Neural crest cell (in vitro differentiated cells): ENCODE measurements around the gene PRKCE. TPM values are rescaled to one million over a fixed set of nuclear protein-coding genes. Genes with fewer than 3 reads are reported as not detected.

Source experiments
- DNase-seq: peaks from one replicate; pipeline ENCODE4 v3.0.0; 2021; ENCODE audit warnings: low read depth, mixed read lengths, low spot score
- H3K27ac Mint-ChIP-seq: one replicate; pipeline ENCODE4 v1.8.0; 2021; ENCODE audit warnings: mild to moderate bottlenecking, mixed read lengths; ENCODE audit not compliant: unreplicated experiment
- H3K27me3 Mint-ChIP-seq: 2 replicates; pipeline ENCODE4 v1.8.0; 2021; ENCODE audit warnings: low read depth, mild to moderate bottlenecking, mixed read lengths
- H3K36me3 Mint-ChIP-seq: 2 replicates; pipeline ENCODE4 v1.8.0; 2021; ENCODE audit warnings: low read depth, mild to moderate bottlenecking, mixed read lengths
- H3K4me1 Mint-ChIP-seq: 2 replicates; pipeline ENCODE4 v1.8.0; 2021; ENCODE audit warnings: mixed read lengths
- H3K4me3 Mint-ChIP-seq: one replicate; pipeline ENCODE4 v1.8.0; 2021; ENCODE audit warnings: mild to moderate bottlenecking, mixed read lengths
- H3K9me3 Mint-ChIP-seq: 2 replicates; pipeline ENCODE4 v1.8.0; 2021; ENCODE audit warnings: mixed read lengths
- total RNA-seq: library from RNA; stranded (reverse); gene quantifications from 2 replicates; pipeline ENCODE4 v1.2.1, GENCODE V29; 2021
- TF ChIP-seq, protein P1 (sequence below): fragments of 200-600 bp; sonication (generic); conservative IDR thresholded peaks from 2 replicates; pipeline ENCODE4 v1.5.0; 2021; ENCODE audit warnings: antibody characterized with exemption, mild to moderate bottlenecking

Gene PRKCE
- total RNA-seq, 1 donor from 2014 or later = 15.6 TPM

DNA sequence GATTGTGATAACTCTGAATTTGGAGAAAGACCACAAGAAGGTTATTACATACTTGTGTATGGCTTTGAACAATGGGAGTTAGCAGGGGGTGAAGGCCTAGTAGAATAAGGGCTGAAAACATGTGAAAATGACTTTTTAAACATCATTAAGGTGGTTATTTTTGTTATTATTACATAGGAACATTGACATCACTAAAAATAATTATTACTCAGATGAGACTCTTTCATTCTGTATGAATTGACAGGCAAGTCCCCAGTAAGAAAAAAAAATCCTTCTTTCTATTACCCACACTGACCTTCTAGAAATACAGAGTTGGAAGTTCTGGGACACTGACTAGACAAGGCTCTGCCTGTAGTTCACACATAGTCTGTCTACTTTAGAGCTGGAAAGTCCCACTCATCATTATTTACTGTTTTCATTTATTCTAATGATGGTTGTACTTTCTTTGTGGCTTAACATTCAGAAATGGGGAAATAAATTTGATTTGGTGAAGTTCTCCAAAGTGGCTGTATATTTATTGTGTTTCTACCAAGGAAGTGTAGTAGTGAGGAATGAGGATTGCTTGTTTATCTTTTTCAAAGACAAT lies 426.1 kb downstream of the PRKCE start:
- TF ChIP-seq, protein P1, sequence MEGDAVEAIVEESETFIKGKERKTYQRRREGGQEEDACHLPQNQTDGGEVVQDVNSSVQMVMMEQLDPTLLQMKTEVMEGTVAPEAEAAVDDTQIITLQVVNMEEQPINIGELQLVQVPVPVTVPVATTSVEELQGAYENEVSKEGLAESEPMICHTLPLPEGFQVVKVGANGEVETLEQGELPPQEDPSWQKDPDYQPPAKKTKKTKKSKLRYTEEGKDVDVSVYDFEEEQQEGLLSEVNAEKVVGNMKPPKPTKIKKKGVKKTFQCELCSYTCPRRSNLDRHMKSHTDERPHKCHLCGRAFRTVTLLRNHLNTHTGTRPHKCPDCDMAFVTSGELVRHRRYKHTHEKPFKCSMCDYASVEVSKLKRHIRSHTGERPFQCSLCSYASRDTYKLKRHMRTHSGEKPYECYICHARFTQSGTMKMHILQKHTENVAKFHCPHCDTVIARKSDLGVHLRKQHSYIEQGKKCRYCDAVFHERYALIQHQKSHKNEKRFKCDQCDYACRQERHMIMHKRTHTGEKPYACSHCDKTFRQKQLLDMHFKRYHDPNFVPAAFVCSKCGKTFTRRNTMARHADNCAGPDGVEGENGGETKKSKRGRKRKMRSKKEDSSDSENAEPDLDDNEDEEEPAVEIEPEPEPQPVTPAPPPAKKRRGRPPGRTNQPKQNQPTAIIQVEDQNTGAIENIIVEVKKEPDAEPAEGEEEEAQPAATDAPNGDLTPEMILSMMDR = no peak
- H3K4me1 Mint-ChIP-seq = no peaks in the 10 kb centered on the region
- no peak for DNase-seq
- no peaks in the 10 kb centered on the region for H3K9me3 Mint-ChIP-seq
- H3K27ac Mint-ChIP-seq = no peak overlapping the region
- peaks cover 2% of the 10 kb centered on the region for H3K36me3 Mint-ChIP-seq
- H3K4me3 Mint-ChIP-seq = no peak overlapping the region
- H3K27me3 Mint-ChIP-seq = no peaks in the 10 kb centered on the region

DNA sequence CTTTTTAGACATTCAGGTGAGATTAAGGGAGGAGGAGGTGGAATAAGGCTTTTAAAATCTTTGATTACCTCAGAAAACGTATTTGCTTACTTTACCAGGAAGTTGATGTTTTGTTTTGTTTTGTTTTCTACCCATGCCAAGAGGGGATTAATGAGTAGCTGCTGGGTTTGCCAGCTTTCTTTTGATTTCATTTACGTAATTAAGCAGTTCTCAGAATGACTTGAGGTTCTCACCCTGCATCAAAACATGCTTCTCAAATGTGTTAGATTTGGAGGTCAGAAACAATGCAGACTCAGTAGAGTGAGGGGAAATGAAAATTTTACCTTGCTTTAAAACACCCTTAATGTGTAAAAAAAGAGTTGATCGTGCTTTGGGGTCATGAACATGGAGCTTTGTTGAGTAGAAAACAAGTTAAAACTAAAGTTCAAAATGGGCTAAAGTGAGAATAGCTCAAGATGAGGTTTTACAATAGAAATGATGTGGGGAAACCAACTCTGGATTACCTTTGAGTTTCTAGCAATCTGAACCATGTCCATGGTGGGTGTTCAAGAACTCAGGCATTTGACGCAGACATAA lies 428.6 kb downstream of the PRKCE start:
- TF ChIP-seq, protein P1 = no peak
- Mint-ChIP-seq H3K4me1 (no peaks in the 10 kb centered on the region), H3K27ac (no peak overlapping the region), H3K36me3 (no peaks in the 10 kb centered on the region), H3K9me3 (no peaks in the 10 kb centered on the region), H3K4me3 (no peak overlapping the region), H3K27me3 (no peaks in the 10 kb centered on the region)
- DNase-seq = no peak

DNA sequence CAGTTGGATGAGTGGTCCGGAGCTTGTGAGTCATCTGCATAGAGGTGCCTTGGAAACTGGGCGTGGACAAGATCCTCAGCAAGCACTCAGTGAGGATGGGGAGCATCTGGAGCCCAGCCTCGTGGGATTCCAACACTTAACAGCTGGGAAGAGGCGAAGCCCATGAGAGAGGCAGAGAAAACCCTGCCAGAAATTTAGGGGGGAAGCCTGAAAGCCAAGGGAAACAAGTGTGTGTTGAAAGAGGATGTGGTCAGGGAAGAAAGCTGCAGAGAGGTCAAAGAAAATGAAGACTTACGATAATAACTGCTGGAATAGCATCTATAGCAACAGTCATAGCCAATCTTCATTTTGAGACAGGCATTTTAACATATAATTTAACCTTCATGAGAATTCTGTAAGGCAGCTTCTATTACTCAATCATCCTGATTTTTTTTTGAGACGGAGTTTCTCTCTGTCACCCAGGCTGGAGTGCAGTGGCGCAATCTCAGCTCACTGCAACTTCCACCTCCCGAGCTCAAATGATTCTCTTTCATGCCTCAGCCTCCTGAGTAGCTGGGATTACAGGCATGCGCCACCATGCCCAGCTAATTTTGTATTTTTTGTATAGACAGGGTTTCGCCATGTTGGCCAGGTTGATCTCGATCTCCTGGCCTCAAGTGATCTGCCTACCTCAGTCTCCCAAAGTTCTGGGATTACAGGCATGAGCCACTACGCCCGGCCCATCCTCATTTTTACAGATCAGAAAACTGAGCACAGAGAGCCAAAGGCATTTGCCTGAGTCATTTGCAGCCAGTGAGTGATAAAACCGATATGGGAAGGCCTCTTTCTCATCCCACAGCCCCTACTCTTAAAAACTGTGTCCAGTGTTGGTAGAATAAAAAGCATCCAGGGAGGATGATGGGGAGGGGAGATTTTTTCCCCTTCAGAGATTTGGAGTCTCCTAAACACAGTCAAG lies 431.3 kb downstream of the PRKCE start:
- H3K27me3 Mint-ChIP-seq = no peaks in the 10 kb centered on the region
- H3K27ac Mint-ChIP-seq = no peak overlapping the region
- TF ChIP-seq, protein P1 = no peak
- no peak for DNase-seq
- peaks cover 4% of the 10 kb centered on the region for H3K4me1 Mint-ChIP-seq
- no peak overlapping the region for H3K4me3 Mint-ChIP-seq
- H3K9me3 Mint-ChIP-seq = no peaks in the 10 kb centered on the region
- peaks cover 13% of the 10 kb centered on the region for H3K36me3 Mint-ChIP-seq

DNA sequence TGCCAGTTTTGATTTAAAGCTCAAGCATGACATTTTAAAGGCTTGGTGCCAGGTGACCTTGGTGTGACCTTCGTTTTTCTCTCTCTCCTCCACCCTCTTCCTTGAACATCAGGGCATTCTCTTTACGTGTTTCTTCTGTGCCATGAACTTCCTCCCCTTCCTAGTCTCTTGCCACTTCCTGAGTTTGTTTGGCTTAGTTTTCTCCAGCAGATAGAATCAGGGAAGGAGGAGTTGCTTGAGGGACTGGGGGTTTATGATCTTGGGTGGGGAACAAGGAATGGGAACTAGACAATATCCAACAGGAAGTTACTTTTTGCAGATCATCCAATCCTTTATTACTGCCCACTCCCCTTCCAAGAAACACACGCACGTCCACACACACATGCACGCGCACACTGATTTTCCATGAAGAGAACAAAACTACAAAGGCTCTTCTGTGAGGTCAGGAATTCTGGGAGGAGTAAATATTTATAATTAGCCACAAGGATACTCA lies 435.1 kb downstream of the PRKCE start:
- H3K36me3 Mint-ChIP-seq = peaks cover 23% of the 10 kb centered on the region
- TF ChIP-seq, protein P1 = no peak
- peaks cover 4% of the 10 kb centered on the region for H3K9me3 Mint-ChIP-seq
- no peak for DNase-seq
- no peak overlapping the region for H3K27ac Mint-ChIP-seq
- H3K4me3 Mint-ChIP-seq = no peak overlapping the region
- peaks cover 4% of the 10 kb centered on the region for H3K4me1 Mint-ChIP-seq
- H3K27me3 Mint-ChIP-seq = no peaks in the 10 kb centered on the region

DNA sequence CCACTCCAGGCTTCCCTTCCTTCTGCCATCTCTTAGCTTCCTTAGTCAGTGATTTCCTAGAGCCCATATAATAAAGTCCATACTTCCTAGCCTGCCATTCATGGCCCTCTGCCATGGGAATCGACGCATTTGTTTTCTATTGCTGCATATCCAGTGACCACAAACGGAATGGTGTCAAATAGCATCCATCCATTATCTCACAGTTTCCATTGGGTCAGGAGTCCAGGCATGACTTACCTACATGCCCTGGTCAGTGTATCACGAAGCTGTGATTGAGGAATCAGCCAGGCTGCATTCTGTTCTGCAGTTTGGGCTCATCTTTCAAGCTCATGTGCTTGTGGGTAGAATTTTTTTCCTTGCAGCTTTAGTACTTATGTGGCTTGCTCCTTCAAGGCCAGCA lies 436.0 kb downstream of the PRKCE start:
- Mint-ChIP-seq H3K27me3 (no peaks in the 10 kb centered on the region), H3K36me3 (peaks cover 23% of the 10 kb centered on the region), H3K4me1 (peaks cover 4% of the 10 kb centered on the region), H3K9me3 (peaks cover 4% of the 10 kb centered on the region), H3K4me3 (no peak overlapping the region), H3K27ac (no peak overlapping the region)
- TF ChIP-seq, protein P1 = no peak
- no peak for DNase-seq
